HEK293 (cell line): Measurements from ENCODE around the gene MN1.

Experiments used
- CTCF ChIA-PET: fragments of 350-600 bp; formaldehyde crosslinking; extraction: SDS; loops from one replicate; lab custom pipeline; 2021; ENCODE audit warnings: antibody characterized with exemption; lab: Yijun Ruan, JAX
- POLR2A ChIA-PET: fragments of 300-600 bp; formaldehyde crosslinking; extraction: SDS; loops from one replicate; lab custom pipeline; 2020; ENCODE audit warnings: antibody characterized with exemption, inconsistent platforms; lab: Yijun Ruan, JAX
- H3K27ac ChIP-seq: fragments of 200-500 bp; sonication (Bioruptor generic); 2 replicates; pipeline ENCODE4 v1.5.1; 2014; ENCODE audit warnings: low read depth, low read length, control low read depth, inconsistent platforms; ENCODE audit errors: extremely low read depth
- H3K36me3 ChIP-seq, 2 experiments: fragments of 200-500 bp in 1 of 2; sonication (Bioruptor generic) in 1 of 2; 1 replicate in 1 of 2; 2 replicates in 1 of 2; pipeline ENCODE4 v1.5.1; 2014 to 2017; ENCODE audit warnings: inconsistent platforms in 2 of 2, low read length in 2 of 2; ENCODE audit not compliant: control insufficient read depth in 2 of 2, insufficient read depth in 1 of 2
- H3K4me1 ChIP-seq: fragments of 200-500 bp; sonication (Bioruptor generic); 2 replicates; pipeline ENCODE4 v1.5.1; 2014; ENCODE audit warnings: mild to moderate bottlenecking, low read length, inconsistent platforms; ENCODE audit not compliant: control insufficient read depth, insufficient read depth
- H3K4me3 ChIP-seq: 2 replicates; pipeline ENCODE4 v1.5.1; 2011; ENCODE audit warnings: low read depth, mild to moderate bottlenecking, control low read depth, low read length, moderate library complexity
- H3K9me3 ChIP-seq: fragments of 200-500 bp; sonication (Bioruptor generic); 2 replicates; pipeline ENCODE4 v1.5.1; 2014; ENCODE audit warnings: low read depth, low read length, inconsistent platforms; ENCODE audit not compliant: control insufficient read depth, insufficient read depth
- BCL11B ChIP-seq: fragments of 450-650 bp; formaldehyde crosslinking; IDR thresholded peaks from 2 replicates; pipeline ENCODE4 v1.5.1; 2016; ENCODE audit warnings: low read depth, missing biosample characterization, missing genetic modification characterization
- GLIS1 ChIP-seq: fragments of 450-650 bp; formaldehyde crosslinking; IDR thresholded peaks from 2 replicates; pipeline ENCODE4 v1.5.1; 2016; ENCODE audit warnings: missing biosample characterization, missing genetic modification characterization
- HOXC10 ChIP-seq: sonication (generic); formaldehyde crosslinking; IDR thresholded peaks from 2 replicates; pipeline ENCODE4 v1.8.1; 2023; ENCODE audit warnings: mild to moderate bottlenecking, missing genetic modification reagents
- KLF7 ChIP-seq: fragments of 450-650 bp; formaldehyde crosslinking; IDR thresholded peaks from 2 replicates; pipeline ENCODE4 v1.5.1; 2016; ENCODE audit warnings: missing biosample characterization, missing genetic modification characterization, borderline replicate concordance
- KLF9 ChIP-seq: fragments of 450-650 bp; formaldehyde crosslinking; IDR thresholded peaks from 2 replicates; pipeline ENCODE4 v1.5.1; 2016; ENCODE audit warnings: missing biosample characterization, missing genetic modification characterization, low read depth
- PATZ1 ChIP-seq: fragments of 450-650 bp; formaldehyde crosslinking; IDR thresholded peaks from 2 replicates; pipeline ENCODE4 v1.5.1; 2016; ENCODE audit warnings: missing biosample characterization, missing genetic modification characterization
- SETDB1 ChIP-seq: IDR thresholded peaks from one replicate; pipeline ENCODE4 v1.6.1; 2017; ENCODE audit warnings: mild to moderate bottlenecking, low read length, moderate library complexity, mixed read lengths; ENCODE audit not compliant: insufficient read length
- SP2 ChIP-seq: fragments of 450-650 bp; formaldehyde crosslinking; IDR thresholded peaks from 2 replicates; pipeline ENCODE4 v1.5.1; 2016; ENCODE audit warnings: missing biosample characterization, missing genetic modification characterization
- TRIM28 ChIP-seq: IDR thresholded peaks from 2 replicates; pipeline ENCODE4 v1.6.1; 2011; ENCODE audit warnings: low read length, control low read depth, borderline replicate concordance
- ZBTB21 ChIP-seq: fragments of 450-650 bp; formaldehyde crosslinking; IDR thresholded peaks from 2 replicates; pipeline ENCODE4 v1.5.1; 2017; ENCODE audit warnings: missing biosample characterization, missing genetic modification characterization
- ZBTB8A ChIP-seq: fragments of 450-650 bp; formaldehyde crosslinking; IDR thresholded peaks from 2 replicates; pipeline ENCODE4 v1.5.1; 2016; ENCODE audit warnings: missing biosample characterization, missing genetic modification characterization
- ZNF121 ChIP-seq: fragments of 450-650 bp; formaldehyde crosslinking; IDR thresholded peaks from 2 replicates; pipeline ENCODE4 v1.5.1; 2016; ENCODE audit warnings: missing biosample characterization, missing genetic modification characterization
- ZNF132 ChIP-seq: fragments of 450-650 bp; formaldehyde crosslinking; IDR thresholded peaks from 2 replicates; pipeline ENCODE4 v1.5.1; 2017; ENCODE audit warnings: missing biosample characterization, missing genetic modification characterization, borderline replicate concordance
- ZNF138 ChIP-seq: fragments of 450-650 bp; formaldehyde crosslinking; IDR thresholded peaks from 2 replicates; pipeline ENCODE4 v1.5.1; 2016; ENCODE audit warnings: missing biosample characterization, missing genetic modification characterization, borderline replicate concordance
- ZNF16 ChIP-seq: fragments of 450-650 bp; formaldehyde crosslinking; IDR thresholded peaks from 2 replicates; pipeline ENCODE4 v1.5.1; 2016; ENCODE audit warnings: low read depth, missing biosample characterization, missing genetic modification characterization
- ZNF169 ChIP-seq: fragments of 450-650 bp; formaldehyde crosslinking; IDR thresholded peaks from 2 replicates; pipeline ENCODE4 v1.5.1; 2016; ENCODE audit warnings: missing biosample characterization, missing genetic modification characterization
- ZNF174 ChIP-seq: fragments of 450-650 bp; formaldehyde crosslinking; IDR thresholded peaks from 2 replicates; pipeline ENCODE4 v1.5.0; 2017; ENCODE audit warnings: missing biosample characterization, mild to moderate bottlenecking, missing genetic modification characterization
- ZNF362 ChIP-seq: fragments of 450-650 bp; formaldehyde crosslinking; IDR thresholded peaks from 2 replicates; pipeline ENCODE4 v1.5.1; 2016; ENCODE audit warnings: missing biosample characterization, missing genetic modification characterization
- ZNF473 ChIP-seq: fragments of 450-650 bp; formaldehyde crosslinking; IDR thresholded peaks from 2 replicates; pipeline ENCODE4 v1.5.1; 2017; ENCODE audit warnings: missing biosample characterization, missing genetic modification characterization
- ZNF488 ChIP-seq: fragments of 450-650 bp; formaldehyde crosslinking; IDR thresholded peaks from 2 replicates; pipeline ENCODE4 v1.5.1; 2016; ENCODE audit warnings: missing biosample characterization, missing genetic modification characterization
- ZNF529 ChIP-seq: fragments of 450-650 bp; formaldehyde crosslinking; IDR thresholded peaks from 2 replicates; pipeline ENCODE4 v1.5.1; 2017; ENCODE audit warnings: missing genetic modification characterization, missing biosample characterization; ENCODE audit not compliant: insufficient replicate concordance
- ZNF626 ChIP-seq: fragments of 450-650 bp; sonication (Bioruptor Pico); formaldehyde crosslinking; IDR thresholded peaks from 2 replicates; pipeline ENCODE4 v1.5.1; 2018; ENCODE audit warnings: missing biosample characterization, missing genetic modification characterization, inconsistent platforms
- ZNF639 ChIP-seq: fragments of 450-650 bp; formaldehyde crosslinking; IDR thresholded peaks from 2 replicates; pipeline ENCODE4 v1.5.1; 2016; ENCODE audit warnings: missing biosample characterization, missing genetic modification characterization
- ZNF701 ChIP-seq: fragments of 450-650 bp; formaldehyde crosslinking; IDR thresholded peaks from 2 replicates; pipeline ENCODE4 v1.5.1; 2016; ENCODE audit warnings: missing biosample characterization, missing genetic modification characterization
- ZSCAN23 ChIP-seq: fragments of 450-650 bp; formaldehyde crosslinking; IDR thresholded peaks from 2 replicates; pipeline ENCODE4 v1.5.1; 2016; ENCODE audit warnings: missing biosample characterization, missing genetic modification characterization

The MN1 gene

GRCh38 chr22:27719535-27720227, 81.9 kb downstream of the MN1 start (continued):
- TF ChIP-seq ZNF639 (no peak), TRIM28 (peak; percentile 92), BCL11B (tag by site-specific recombination) (no peak), ZNF473 (tag by site-specific recombination) (no peak), ZNF488 (tag by site-specific recombination) (no peak), ZSCAN23 (tag by site-specific recombination) (no peak), HOXC10 (no peak), ZNF138 (no peak), ZBTB8A (tag by site-specific recombination) (peak; percentile 19; the same call in 1 of the 2 replicates), ZNF626 (tag by site-specific recombination) (no peak), SETDB1 (peak; percentile 65), ZNF16 (no peak), ZNF529 (tag by site-specific recombination) (no peak), ZNF121 (tag by site-specific recombination) (no peak), PATZ1 (tag by site-specific recombination) (peak; percentile 36; the same call in 1 of the 2 replicates)

- no peak for TF ChIP-seq ZNF701 (tag by site-specific recombination)
- TF ChIP-seq ZNF169 = no peak
- no peak for TF ChIP-seq ZNF174 (tag by site-specific recombination)
- TF ChIP-seq ZBTB21 = no peak
- ChIA-PET POLR2A (interaction anchor here (1.5 kb wide), 1 partner anchor 48 kb away, joined by 4 read pairs; no protein-coding TSS in a partner anchor), CTCF (interaction anchor here (0.6 to 0.7 kb wide), 2 partner anchors 49 to 86 kb away, joined by 3 to 5 read pairs; no protein-coding TSS in a partner anchor)
- Histone ChIP-seq H3K27ac (peak overlapping the region; percentile 26; the same call in 1 of the 2 replicates), H3K4me1 (peaks cover 12% of the 10 kb centered on the region), H3K9me3 (no peaks in the 10 kb centered on the region), H3K36me3 (no peaks in the 10 kb centered on the region), H3K4me3 (no peak overlapping the region)
Observed at GRCh38 chr22:27719036-27719347, 82.6 kb downstream of the MN1 start.

- H3K36me3 ChIP-seq = no peaks in the 10 kb centered on the region
- H3K9me3 ChIP-seq = no peaks in the 10 kb centered on the region
- H3K4me3 ChIP-seq = peak overlapping the region; percentile 2; the same call in 1 of the 2 replicates
- H3K27ac ChIP-seq = no peak overlapping the region
- POLR2A ChIA-PET = interaction anchor here (0.6 to 1.1 kb wide), 2 partner anchors 9 to 1835 kb away, joined by 3 to 4 read pairs; partner anchors contain the start of gene THOC5
- CTCF ChIA-PET = interaction anchor here (0.6 to 0.7 kb wide), 2 partner anchors 49 to 291 kb away, joined by 3 to 5 read pairs; no protein-coding TSS in a partner anchor
- peaks cover 18% of the 10 kb centered on the region for H3K4me1 ChIP-seq
- TF ChIP-seq GLIS1 (tag by site-specific recombination) (peak; percentile 34), KLF9 (no peak), ZBTB21 (peak; percentile 96), ZNF362 (tag by site-specific recombination) (no peak), ZNF132 (tag by site-specific recombination) (no peak), KLF7 (tag by site-specific recombination) (0 out of 2 replicates have a peak, but pooled peaks have one; percentile 61), SP2 (tag by site-specific recombination) (0 out of 2 replicates have a peak, but pooled peaks have one; percentile 41)
Observed at GRCh38 chr22:27718186-27719035, 83.1 kb downstream of the MN1 start.
